Fibroblast of pulmonary artery (primary cell): ENCODE results near the gene RARRES2.

Experiments
- DNase-seq: peaks from one replicate; pipeline ENCODE4 v3.0.0-alpha.2; 2010; ENCODE audit warnings: low read depth
- H3K4me3 ChIP-seq: replicated peaks from 2 replicates; pipeline ENCODE4 v1.5.1; 2011; ENCODE audit warnings: low read depth, mild to moderate bottlenecking, control low read depth, low read length, moderate library complexity
- CTCF ChIP-seq: IDR thresholded peaks from 2 replicates; pipeline ENCODE4 v1.5.1; 2011; ENCODE audit warnings: mild to moderate bottlenecking, control low read depth, low read length, inconsistent platforms; ENCODE audit errors: missing control alignments

RARRES2 gene

GRCh38 chr7:150376560-150376959, 35.1 kb upstream of the RARRES2 start:
- DNase-seq, result no peak
- TF ChIP-seq CTCF, result no peak
- no peak overlapping the region for H3K4me3 ChIP-seq

- H3K4me3 ChIP-seq, result no peak overlapping the region
- TF ChIP-seq CTCF, result no peak
- DNase-seq, result no peak
Measured at GRCh38 chr7:150375662-150376521, 34.5 kb upstream of the RARRES2 start.

- no peak for TF ChIP-seq CTCF
- DNase-seq, result no peak
- H3K4me3 ChIP-seq, result no peak overlapping the region
Measured at GRCh38 chr7:150374472-150374871, 33.0 kb upstream of the RARRES2 start.

- DNase-seq, result no peak
- TF ChIP-seq CTCF, result no peak
- H3K4me3 ChIP-seq, result no peak overlapping the region
Measured at GRCh38 chr7:150374026-150374425, 32.6 kb upstream of the RARRES2 start.

GRCh38 chr7:150373049-150373801, 31.8 kb upstream of the RARRES2 start:
- no peak overlapping the region for H3K4me3 ChIP-seq

More at GRCh38 chr7:150373049-150373801, 31.8 kb upstream of the RARRES2 start:
- no peak for TF ChIP-seq CTCF
- no peak for DNase-seq
